Adrenal gland (tissue), 12 donors: ENCODE measurements around the gene MXRA7. TPM values are rescaled to one million over a fixed set of nuclear protein-coding genes. Genes with fewer than 3 reads are reported as not detected.

Experiments
- DNase-seq, 7 donors: peaks; one replicate each; pipeline ENCODE4 v3.0.0-alpha.2; 2019 to 2020
- H3K27ac ChIP-seq, 5 donors: fragments of 200-600 bp; sonication (generic) in 4 of 5; 1 replicate in 3 of 5; 2 replicates in 2 of 5; pipeline versions ENCODE4 v1.5.1 to v1.8.0; 2016 to 2020; ENCODE audit warnings: mild to moderate bottlenecking in 1 of 5
- H3K27me3 ChIP-seq: fragments of 200-600 bp; 2 replicates; pipeline ENCODE4 v1.8.0; 2021
- H3K36me3 ChIP-seq, 2 donors: fragments of 200-600 bp; replicated peaks in 1 of 2; 1 replicate in 1 of 2; 2 replicates in 1 of 2; pipeline versions ENCODE4 v1.5.1 to v1.8.0; 2018 to 2022
- H3K4me1 ChIP-seq, 2 donors: fragments of 200-600 bp; replicated peaks in 1 of 2; 1 replicate in 1 of 2; 2 replicates in 1 of 2; pipeline versions ENCODE4 v1.5.1 to v1.8.0; 2018 to 2021
- H3K4me3 ChIP-seq, 4 donors: fragments of 200-600 bp; sonication (generic) in 3 of 4; one replicate each; pipeline ENCODE4 v1.5.1; 2016 to 2018
- H3K9me3 ChIP-seq, 3 donors: fragments of 200-600 bp; sonication (generic) in 1 of 3; replicated peaks in 1 of 3; 1 replicate in 2 of 3; 2 replicates in 1 of 3; pipeline versions ENCODE4 v1.5.1 to v1.8.0; 2016 to 2021
- POLR2A ChIP-seq, 2 donors: fragments of 450-650 bp; IDR thresholded peaks; one replicate each; pipeline ENCODE4 v1.6.1; 2017; ENCODE audit warnings: antibody characterized with exemption in 2 of 2, mild to moderate bottlenecking in 2 of 2, moderate library complexity in 1 of 2
- WGBS, 4 donors: extraction: QIAGEN DNeasy Blood & Tissue Kit in 2 of 4; methylation state at CpG; one replicate each; pipeline versions ENCODE4 v1.1.5 to v1.1.7; 2013 to 2017; 5-methylcytosine and 5-hydroxymethylcytosine counted together
- intact Hi-C, 2 donors: fragments of 100-400 bp; cut with DNase I; formaldehyde crosslinking; loops; one replicate each; pipeline versions ENCODE4 v1.14.1 to v1.15.0; 2022 to 2023
- polyA plus RNA-seq, 3 donors: library from polyadenylated mRNA; stranded (reverse); fragments of 200-250 nt in 2 of 3; fragments of 350-450 nt in 1 of 3; fragmentation: Illumina TruSeq in 1 of 3; extraction: RNeasy Lipid Tissue Mini Kit (QIAGEN cat#74804) in 1 of 3; gene quantifications; one replicate each; pipeline ENCODE4 v1.2.3, GENCODE V29; 2013 to 2014
- total RNA-seq, 9 donors: library from RNA; depleted of rRNA in 4 of 9; stranded (reverse); fragments of >200 nt in 4 of 9; fragments of 120-200 nt in 1 of 9; fragmentation: NEBNext Ultra II Directional in 1 of 9; extraction: Animal tissue kit (Norgen Biotek cat#: 25700) in 1 of 9; gene quantifications; one replicate each; pipeline versions ENCODE4 v1.1.0 to v1.2.4, GENCODE V29; 2013 to 2023
- TF ChIP-seq, protein P1 (sequence below), 6 experiments: fragments of 450-650 bp in 4 of 6; fragments of 200-600 bp in 2 of 6; sonication (generic) in 1 of 6; IDR thresholded peaks; 1 replicate in 5 of 6; 2 replicates in 1 of 6; pipeline versions ENCODE4 v1.5.1 to v1.8.0; 2016 to 2021; ENCODE audit warnings: antibody characterized with exemption in 6 of 6, mild to moderate bottlenecking in 2 of 6, moderate library complexity in 1 of 6
- donor health status: healthy with polysubstance abuse.
- donor health status: Bipolar disorder and iron deficiency.
- donor health status: DM: yes; HTN: yes; CAD: no.
- donor health status: DM: no; HTN: no; CAD: no.
- donor health status: DM: no; HTN: no; CAD: no.
- donor health status: DM: yes; HTN: yes; CAD: no.

The MXRA7 gene
- total and polyA plus RNA-seq, 12 donors: 81.5 to 671 (median 356) TPM

DNA sequence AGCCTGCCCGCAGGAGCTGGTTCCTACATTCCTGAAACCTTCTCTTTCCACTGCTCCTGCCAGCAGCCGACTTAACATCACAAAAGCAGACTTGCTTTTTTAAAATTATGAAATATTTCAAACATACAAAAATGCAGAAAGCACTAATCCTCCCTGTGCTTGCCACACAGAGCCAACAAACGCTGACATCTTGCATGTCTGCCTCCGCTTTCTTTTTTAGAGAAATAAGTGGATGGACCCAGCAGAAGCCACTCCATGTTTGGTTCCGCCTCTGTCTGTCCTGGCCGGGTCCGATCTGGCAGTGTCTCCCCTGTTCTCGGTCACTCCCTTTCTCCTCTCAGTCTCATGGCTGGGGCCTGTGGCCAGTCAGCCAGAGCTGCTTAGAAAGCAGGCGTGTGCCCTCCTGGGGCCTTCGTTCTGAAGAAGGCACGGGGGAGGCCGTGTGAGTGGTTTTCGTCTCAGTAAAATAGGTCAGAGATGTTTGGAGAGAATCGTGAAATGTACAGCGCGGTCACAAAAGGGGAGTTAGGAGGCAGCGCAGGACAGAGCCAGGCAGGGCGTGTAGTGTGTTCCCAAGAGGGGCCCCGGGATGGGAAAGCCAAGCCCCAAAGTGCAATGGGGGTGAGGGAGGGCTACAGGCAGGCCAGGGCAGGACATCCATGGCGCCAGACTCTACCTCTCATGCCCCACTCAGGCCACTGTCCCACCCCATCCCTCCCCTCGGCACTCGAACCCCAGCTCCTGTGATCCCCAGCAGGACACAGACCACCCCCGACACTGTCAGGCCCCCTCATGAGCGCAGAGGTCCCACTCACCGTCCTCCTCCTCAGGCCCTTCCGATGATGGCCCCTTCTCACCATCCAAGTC lies 23.2 kb downstream of the MXRA7 start:
- Histone ChIP-seq H3K4me3 (no peak overlapping the region), H3K27me3 (no peaks in the 10 kb centered on the region), H3K4me1 (peaks cover 21 to 72% of the 10 kb centered on the region in 2 donors), H3K36me3 (peaks cover 0 to 35% of the 10 kb centered on the region in 2 donors), H3K9me3 (no peaks in the 10 kb centered on the region), H3K27ac (peak overlapping the region; percentile 37 to 95 (median 89))
- 51 to 70% (median 57%) methylated on average over 20 to 26 of the region's 26 CpGs for WGBS, 4 donors
- DNase-seq: peak in 4 of 7 donors; percentile 48 to 57 (median 52)
- TF ChIP-seq, protein P1, sequence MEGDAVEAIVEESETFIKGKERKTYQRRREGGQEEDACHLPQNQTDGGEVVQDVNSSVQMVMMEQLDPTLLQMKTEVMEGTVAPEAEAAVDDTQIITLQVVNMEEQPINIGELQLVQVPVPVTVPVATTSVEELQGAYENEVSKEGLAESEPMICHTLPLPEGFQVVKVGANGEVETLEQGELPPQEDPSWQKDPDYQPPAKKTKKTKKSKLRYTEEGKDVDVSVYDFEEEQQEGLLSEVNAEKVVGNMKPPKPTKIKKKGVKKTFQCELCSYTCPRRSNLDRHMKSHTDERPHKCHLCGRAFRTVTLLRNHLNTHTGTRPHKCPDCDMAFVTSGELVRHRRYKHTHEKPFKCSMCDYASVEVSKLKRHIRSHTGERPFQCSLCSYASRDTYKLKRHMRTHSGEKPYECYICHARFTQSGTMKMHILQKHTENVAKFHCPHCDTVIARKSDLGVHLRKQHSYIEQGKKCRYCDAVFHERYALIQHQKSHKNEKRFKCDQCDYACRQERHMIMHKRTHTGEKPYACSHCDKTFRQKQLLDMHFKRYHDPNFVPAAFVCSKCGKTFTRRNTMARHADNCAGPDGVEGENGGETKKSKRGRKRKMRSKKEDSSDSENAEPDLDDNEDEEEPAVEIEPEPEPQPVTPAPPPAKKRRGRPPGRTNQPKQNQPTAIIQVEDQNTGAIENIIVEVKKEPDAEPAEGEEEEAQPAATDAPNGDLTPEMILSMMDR (IDR thresholded peaks at IDR 0.05): no peak
- TF ChIP-seq POLR2A (IDR thresholded peaks at IDR 0.05): peak in 1 of 2 donors; percentile 22
- intact Hi-C loops: no loop called here

DNA sequence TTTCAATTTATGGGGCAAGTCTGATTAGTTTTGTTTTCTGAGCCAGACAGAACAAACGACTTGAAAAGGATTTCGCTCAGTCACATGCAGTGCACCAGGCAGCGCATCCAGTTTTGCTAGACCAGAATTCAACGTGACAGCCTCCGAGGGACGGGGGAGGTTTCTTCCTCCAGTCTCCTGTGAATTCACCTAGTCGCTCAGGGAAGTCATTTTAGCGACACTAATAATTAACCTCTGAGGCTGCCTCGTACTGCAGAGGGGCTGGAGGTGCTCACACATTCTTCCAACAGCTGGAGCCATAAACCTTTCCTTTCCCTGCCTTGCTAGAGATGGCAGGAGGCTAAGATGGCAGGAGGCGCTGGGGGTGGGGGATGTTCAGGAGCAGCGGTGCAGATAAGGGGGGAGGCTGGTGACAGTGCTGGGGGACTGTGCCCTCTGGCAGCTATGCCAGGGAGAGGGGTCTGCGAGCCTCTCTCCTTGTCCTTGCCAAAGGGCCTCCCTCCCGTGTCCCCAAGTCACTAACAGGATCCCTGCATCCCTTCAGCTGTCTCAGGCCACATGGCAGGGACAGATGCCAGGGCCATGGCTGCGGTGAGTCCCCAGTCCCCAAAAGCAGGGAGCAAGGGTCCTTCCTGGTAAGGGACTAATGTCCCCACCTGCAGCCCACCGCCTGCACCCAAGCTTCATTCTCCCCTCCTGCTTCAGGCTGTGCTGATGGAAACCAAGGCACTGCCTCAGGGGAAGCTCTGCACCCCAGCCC lies 24.0 kb downstream of the MXRA7 start:
- 82 to 84% (median 83%) methylated on average over 11 to 15 of the region's 15 CpGs for WGBS, 4 donors
- peak in 1 of 7 donors; percentile 28 for DNase-seq
- Histone ChIP-seq H3K27me3 (no peaks in the 10 kb centered on the region), H3K4me1 (peaks cover 21 to 78% of the 10 kb centered on the region in 2 donors), H3K36me3 (peaks cover 0 to 37% of the 10 kb centered on the region in 2 donors), H3K9me3 (no peaks in the 10 kb centered on the region), H3K27ac (peak overlapping the region in 2 of 5 donors; percentile 93 to 95), H3K4me3 (no peak overlapping the region)
- TF ChIP-seq POLR2A (IDR thresholded peaks at IDR 0.05): no peak
- TF ChIP-seq, protein P1 (IDR thresholded peaks at IDR 0.05): no peak
- intact Hi-C loops: no loop called here

DNA sequence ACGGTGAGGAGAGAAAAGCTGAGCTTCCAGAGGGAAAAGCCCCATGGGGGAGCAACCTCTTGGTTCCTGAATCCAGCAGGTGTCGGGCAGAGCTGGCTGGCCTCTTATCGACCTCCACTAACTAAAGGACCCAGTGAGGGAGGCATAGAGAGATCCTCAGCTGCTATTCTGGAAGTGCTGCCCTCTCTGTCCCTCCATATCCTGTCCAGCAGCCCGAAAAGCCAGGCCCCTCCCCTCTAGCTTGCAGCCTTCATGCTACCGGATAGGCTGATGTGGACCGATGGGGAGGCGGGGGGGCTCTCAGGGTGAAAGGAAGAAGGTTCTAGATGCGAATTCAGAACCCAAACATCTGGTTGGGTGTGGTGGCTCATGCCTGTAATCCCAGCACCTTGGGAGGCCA lies 24.9 kb downstream of the MXRA7 start:
- Histone ChIP-seq H3K27me3 (no peaks in the 10 kb centered on the region), H3K9me3 (no peaks in the 10 kb centered on the region), H3K27ac (peak overlapping the region in 2 of 5 donors; percentile 36 to 41), H3K4me3 (no peak overlapping the region), H3K36me3 (peaks cover 0 to 37% of the 10 kb centered on the region in 2 donors), H3K4me1 (peaks cover 21 to 74% of the 10 kb centered on the region in 2 donors)
- DNase-seq: peak in 1 of 7 donors; percentile 28
- intact Hi-C loops: no loop called here
- WGBS, 4 donors: 72 to 78% (median 75%) methylated on average over 8 of the region's 8 CpGs
- no peak for TF ChIP-seq POLR2A (IDR thresholded peaks at IDR 0.05)
- TF ChIP-seq, protein P1 (IDR thresholded peaks at IDR 0.05): no peak

DNA sequence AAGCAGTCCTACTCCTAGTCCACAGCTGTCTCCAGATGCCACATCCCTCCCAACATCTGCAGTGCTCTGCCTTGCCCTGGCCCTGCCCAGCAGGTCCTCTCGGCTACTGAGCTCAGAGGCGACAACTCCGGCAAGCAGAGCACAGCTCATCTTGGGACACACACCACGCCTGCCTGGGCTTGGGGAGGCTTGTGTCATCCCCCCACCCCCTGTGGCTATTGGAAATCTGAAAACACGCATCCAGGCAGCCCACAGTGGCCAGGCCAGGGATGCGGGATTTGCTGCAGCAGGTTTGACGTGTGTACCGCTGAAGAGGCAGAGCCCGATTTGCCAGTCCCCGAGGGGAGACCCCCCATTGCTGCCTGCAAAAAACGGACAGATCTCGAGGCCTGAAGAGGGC lies 25.4 kb downstream of the MXRA7 start:
- intact Hi-C loops: no loop called here
- Histone ChIP-seq H3K27ac (peak overlapping the region in 1 of 5 donors; percentile 32), H3K27me3 (no peaks in the 10 kb centered on the region), H3K9me3 (no peaks in the 10 kb centered on the region), H3K4me3 (no peak overlapping the region), H3K4me1 (peaks cover 21 to 70% of the 10 kb centered on the region in 2 donors), H3K36me3 (peaks cover 0 to 40% of the 10 kb centered on the region in 2 donors)
- peak in 1 of 7 donors; percentile 22 for DNase-seq
- WGBS, 4 donors: 82 to 96% (median 90%) methylated on average over 8 to 12 of the region's 12 CpGs
- TF ChIP-seq POLR2A (IDR thresholded peaks at IDR 0.05): no peak
